GM19023 (cell line): ENCODE data around the gene FAM50B.

Source experiments
- ATAC-seq: cut with Tn5 transposase; IDR thresholded peaks from one replicate; pipeline ENCODE4 v1.9.1; 2021; ENCODE audit warnings: mild to moderate bottlenecking, moderate library complexity; ENCODE audit not compliant: unreplicated experiment

The FAM50B gene

GRCh38 chr6:3848925-3849605, at the start of gene FAM50B:
Gene FAM50B (plus strand): TSS chr6:3849373. CDS start chr6:3849812, 439 bp downstream.
- ATAC-seq = peak; percentile 95

- ATAC-seq = no peak
Observed at GRCh38 chr6:3799719-3800118, 49.5 kb upstream of the FAM50B start.

- no peak for ATAC-seq
Observed at GRCh38 chr6:3800850-3801591, 48.2 kb upstream of the FAM50B start.

GRCh38 chr6:3801960-3802359, 47.2 kb upstream of the FAM50B start:
- ATAC-seq = no peak

- no peak for ATAC-seq
Observed at GRCh38 chr6:3803627-3804468, 45.3 kb upstream of the FAM50B start.

GRCh38 chr6:3804964-3805363, 44.2 kb upstream of the FAM50B start:
- no peak for ATAC-seq

- ATAC-seq = no peak
Observed at GRCh38 chr6:3805448-3806123, 43.6 kb upstream of the FAM50B start.

- ATAC-seq = no peak
Observed at GRCh38 chr6:3806169-3806922, 42.8 kb upstream of the FAM50B start.

GRCh38 chr6:3808199-3808598, 41.0 kb upstream of the FAM50B start:
- no peak for ATAC-seq

- ATAC-seq = no peak
Observed at GRCh38 chr6:3808759-3809514, 40.2 kb upstream of the FAM50B start.

GRCh38 chr6:3809515-3809891, 39.7 kb upstream of the FAM50B start:
- ATAC-seq = no peak

GRCh38 chr6:3809982-3810381, 39.2 kb upstream of the FAM50B start:
- ATAC-seq = no peak

- no peak for ATAC-seq
Observed at GRCh38 chr6:3811191-3811590, 38.0 kb upstream of the FAM50B start.

GRCh38 chr6:3812596-3812995, 36.6 kb upstream of the FAM50B start:
- no peak for ATAC-seq

GRCh38 chr6:3813150-3813780, 35.9 kb upstream of the FAM50B start:
- ATAC-seq = peak; percentile 46

- ATAC-seq = no peak
Observed at GRCh38 chr6:3813918-3814317, 35.3 kb upstream of the FAM50B start.

- no peak for ATAC-seq
Observed at GRCh38 chr6:3814539-3814938, 34.6 kb upstream of the FAM50B start.

- ATAC-seq = no peak
Observed at GRCh38 chr6:3816251-3816650, 32.9 kb upstream of the FAM50B start.
